ENCODE data around the gene SIGLEC5. TPM values are rescaled to one million over a fixed set of nuclear protein-coding genes. Genes with fewer than 3 reads are reported as not detected.

SIGLEC5 gene
- polyA plus RNA-seq, 1 experiment, result not detected

GRCh38 chr19:51664131-51664530 is 33.9 kb upstream of the SIGLEC5 start:
- DNase-seq (ENCODE audit: low read depth, low spot score), result no peak
- ChIA-PET POLR2A (no interaction called here), CTCF (no interaction called here)
- H3K27me3 ChIP-seq (ENCODE audit: control insufficient read depth, insufficient read depth, low read length), result no peaks in the 10 kb centered on the region
- no peak for TF ChIP-seq CTCF (IDR thresholded peaks at IDR 0.05; ENCODE audit: low read depth, low read length)
- H3K27ac ChIP-seq (ENCODE audit: low read depth, low read length), result no peak overlapping the region
- no peaks in the 10 kb centered on the region for H3K9me3 ChIP-seq (ENCODE audit: control insufficient read depth, insufficient read depth, low read length)
- H3K4me3 ChIP-seq (ENCODE audit: low read depth, low read length), result no peak overlapping the region

GRCh38 chr19:51663650-51664049 is 33.4 kb upstream of the SIGLEC5 start:
- DNase-seq (ENCODE audit: low read depth, low spot score), result no peak
- H3K9me3 ChIP-seq (ENCODE audit: control insufficient read depth, insufficient read depth, low read length), result no peaks in the 10 kb centered on the region
- CTCF ChIA-PET, result no interaction called here
- H3K4me3 ChIP-seq (ENCODE audit: low read depth, low read length), result no peak overlapping the region
- H3K27me3 ChIP-seq (ENCODE audit: control insufficient read depth, insufficient read depth, low read length), result no peaks in the 10 kb centered on the region
- H3K27ac ChIP-seq (ENCODE audit: low read depth, low read length), result no peak overlapping the region
- no peak for TF ChIP-seq CTCF (IDR thresholded peaks at IDR 0.05; ENCODE audit: low read depth, low read length)
- POLR2A ChIA-PET, result no interaction called here

- CTCF ChIA-PET, result interaction anchor here (0.5 to 6.4 kb wide), 33 partner anchors 9 to 323 kb away, joined by 3 to 128 read pairs (median 4); partner anchors contain the start of genes FPR1, LIM2 and ZNF175
- POLR2A ChIA-PET, result interaction anchor here (0.6 kb wide), 1 partner anchor 328 kb away, joined by 4 read pairs; no protein-coding TSS in a partner anchor
- peak; percentile 75 for TF ChIP-seq CTCF (IDR thresholded peaks at IDR 0.05; ENCODE audit: low read depth, low read length)
- Histone ChIP-seq H3K4me3 (ENCODE audit: low read depth, low read length) (no peak overlapping the region), H3K27ac (ENCODE audit: low read depth, low read length) (no peak overlapping the region), H3K27me3 (ENCODE audit: control insufficient read depth, insufficient read depth, low read length) (no peaks in the 10 kb centered on the region), H3K9me3 (ENCODE audit: control insufficient read depth, insufficient read depth, low read length) (no peaks in the 10 kb centered on the region)
- peak; percentile 33 for DNase-seq (ENCODE audit: low read depth, low spot score)
Observed at GRCh38 chr19:51660975-51661600, 30.9 kb upstream of the SIGLEC5 start.

GRCh38 chr19:51654783-51655182 is 24.6 kb upstream of the SIGLEC5 start:
- no peaks in the 10 kb centered on the region for H3K27me3 ChIP-seq (ENCODE audit: control insufficient read depth, insufficient read depth, low read length)
- ChIA-PET POLR2A (no interaction called here), CTCF (interaction anchor here (0.8 to 2.5 kb wide), 4 partner anchors 18 to 183 kb away, joined by 3 to 11 read pairs (median 5); no protein-coding TSS in a partner anchor)
- H3K9me3 ChIP-seq (ENCODE audit: control insufficient read depth, insufficient read depth, low read length), result no peaks in the 10 kb centered on the region
- H3K27ac ChIP-seq (ENCODE audit: low read depth, low read length), result no peak overlapping the region
- H3K4me3 ChIP-seq (ENCODE audit: low read depth, low read length), result no peak overlapping the region
- DNase-seq (ENCODE audit: low read depth, low spot score), result no peak
- TF ChIP-seq CTCF (IDR thresholded peaks at IDR 0.05; ENCODE audit: low read depth, low read length), result no peak

- H3K4me3 ChIP-seq (ENCODE audit: low read depth, low read length), result no peak overlapping the region
- ChIA-PET CTCF (interaction anchor here (2.4 to 2.5 kb wide), 2 partner anchors 8 to 45 kb away, joined by 9 to 11 read pairs; no protein-coding TSS in a partner anchor), POLR2A (no interaction called here)
- TF ChIP-seq CTCF (IDR thresholded peaks at IDR 0.05; ENCODE audit: low read depth, low read length), result no peak
- no peaks in the 10 kb centered on the region for H3K27me3 ChIP-seq (ENCODE audit: control insufficient read depth, insufficient read depth, low read length)
- no peaks in the 10 kb centered on the region for H3K9me3 ChIP-seq (ENCODE audit: control insufficient read depth, insufficient read depth, low read length)
- H3K27ac ChIP-seq (ENCODE audit: low read depth, low read length), result no peak overlapping the region
- no peak for DNase-seq (ENCODE audit: low read depth, low spot score)
Observed at GRCh38 chr19:51653162-51653561, 23.0 kb upstream of the SIGLEC5 start.
